VCaP (cell line): ENCODE data around the gene NCOR1.
A peak's percentile ranks its signal among the peaks of the same experiment; 100 is the strongest.

ENCODE experiments used
- H3K27ac ChIP-seq: fragments of 450-650 bp; 2 replicates; pipeline ENCODE4 v1.5.1; 2017
- TF ChIP-seq, protein P1 (sequence below): fragments of 450-650 bp; conservative IDR thresholded peaks from 2 replicates; pipeline ENCODE4 v1.5.1; 2017; ENCODE audit warnings: mild to moderate bottlenecking, moderate library complexity

The NCOR1 gene

GRCh38 chr17:16007439-16007838 is 207.9 kb downstream of the NCOR1 start:
- TF ChIP-seq, protein P1, sequence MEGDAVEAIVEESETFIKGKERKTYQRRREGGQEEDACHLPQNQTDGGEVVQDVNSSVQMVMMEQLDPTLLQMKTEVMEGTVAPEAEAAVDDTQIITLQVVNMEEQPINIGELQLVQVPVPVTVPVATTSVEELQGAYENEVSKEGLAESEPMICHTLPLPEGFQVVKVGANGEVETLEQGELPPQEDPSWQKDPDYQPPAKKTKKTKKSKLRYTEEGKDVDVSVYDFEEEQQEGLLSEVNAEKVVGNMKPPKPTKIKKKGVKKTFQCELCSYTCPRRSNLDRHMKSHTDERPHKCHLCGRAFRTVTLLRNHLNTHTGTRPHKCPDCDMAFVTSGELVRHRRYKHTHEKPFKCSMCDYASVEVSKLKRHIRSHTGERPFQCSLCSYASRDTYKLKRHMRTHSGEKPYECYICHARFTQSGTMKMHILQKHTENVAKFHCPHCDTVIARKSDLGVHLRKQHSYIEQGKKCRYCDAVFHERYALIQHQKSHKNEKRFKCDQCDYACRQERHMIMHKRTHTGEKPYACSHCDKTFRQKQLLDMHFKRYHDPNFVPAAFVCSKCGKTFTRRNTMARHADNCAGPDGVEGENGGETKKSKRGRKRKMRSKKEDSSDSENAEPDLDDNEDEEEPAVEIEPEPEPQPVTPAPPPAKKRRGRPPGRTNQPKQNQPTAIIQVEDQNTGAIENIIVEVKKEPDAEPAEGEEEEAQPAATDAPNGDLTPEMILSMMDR = no peak
- no peak overlapping the region for H3K27ac ChIP-seq

GRCh38 chr17:16005636-16006035 is 209.7 kb downstream of the NCOR1 start:
- TF ChIP-seq, protein P1 = no peak
- H3K27ac ChIP-seq = no peak overlapping the region

DNA sequence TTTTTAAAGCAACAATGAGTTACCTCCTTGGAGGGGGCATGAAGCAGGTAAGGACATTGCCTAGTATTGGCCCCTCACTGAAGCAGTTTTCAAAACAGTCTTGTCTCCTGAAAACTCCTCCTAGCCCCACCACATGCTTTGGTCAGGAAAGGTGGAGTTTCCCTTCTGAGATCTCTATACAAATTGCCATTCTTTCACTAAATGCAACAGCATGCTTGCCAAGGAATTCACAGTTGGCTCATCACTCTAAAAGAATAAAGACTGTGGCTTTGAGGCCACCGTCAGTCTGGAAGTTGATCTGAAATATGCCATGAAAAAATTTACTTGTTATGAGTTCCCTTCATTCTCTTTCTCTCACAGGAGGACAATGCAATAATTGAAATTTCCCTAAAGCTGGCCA is 211.5 kb downstream of the NCOR1 start:
- H3K27ac ChIP-seq = no peak overlapping the region
- TF ChIP-seq, protein P1 = no peak

DNA sequence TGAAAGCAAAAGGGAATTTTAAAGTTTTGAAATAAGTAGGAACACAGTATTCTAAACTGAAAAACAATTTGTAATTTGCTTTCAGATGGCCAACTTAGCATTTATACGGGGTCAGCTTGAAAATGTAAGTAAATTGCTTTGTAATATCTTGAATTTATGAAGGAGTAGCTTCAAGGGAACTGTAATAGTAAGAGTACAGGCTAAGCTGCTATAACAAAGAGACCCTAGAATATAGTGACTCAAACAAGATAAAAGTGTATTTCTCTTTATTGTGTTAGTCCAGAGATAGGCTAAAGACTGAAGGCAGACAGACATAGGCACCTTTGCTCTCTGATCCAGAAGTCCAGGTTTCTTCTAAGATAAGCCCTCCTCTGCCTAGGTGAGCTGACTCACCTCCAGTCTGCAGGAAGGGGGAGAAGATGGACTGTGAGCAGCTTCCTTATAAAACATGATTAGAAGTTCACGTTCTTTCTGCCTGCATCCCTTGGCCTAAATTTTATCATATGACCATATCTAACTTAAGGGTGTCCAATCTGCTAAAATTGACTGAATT is 212.6 kb downstream of the NCOR1 start:
- TF ChIP-seq, protein P1 = no peak
- no peak overlapping the region for H3K27ac ChIP-seq

- H3K27ac ChIP-seq = peak overlapping the region; percentile 92
- TF ChIP-seq, protein P1 = no peak
These were observed 214.0 kb downstream of the NCOR1 start for GRCh38 chr17:16001226-16001897.

- TF ChIP-seq, protein P1 = no peak
- H3K27ac ChIP-seq = peak overlapping the region; percentile 92
These were observed 215.1 kb downstream of the NCOR1 start for GRCh38 chr17:15999974-16000827.

- TF ChIP-seq, protein P1 = 0 out of 2 replicates have a peak, but pooled peaks have one; percentile 3
- peak within 1 kb of the TSS; percentile 92 for H3K27ac ChIP-seq
These were observed 216.0 kb downstream of the NCOR1 start, which contains the start of the genes TTC19 and ZSWIM7 for GRCh38 chr17:15999141-15999973. TTC19 (plus strand) TSS chr17:15999824; CDS start chr17:15999849, 25 bp downstream. ZSWIM7 (minus strand) TSS chr17:15999704; CDS start chr17:15999594, 110 bp downstream.
